NCI-H2227 (cell line): ENCODE measurements around the gene TNP1.

Source experiments
- DNase-seq: peaks from one replicate; lab custom pipeline; 2025; ENCODE audit not compliant: unreplicated experiment; lab: John Stamatoyannopoulos, UW

Gene TNP1

GRCh38 chr2:216859944-216860343 lies at the start of gene TNP1:
TNP1 (minus strand) TSS chr2:216860064; CDS start chr2:216860034, 30 bp downstream.
- DNase-seq: no peak

GRCh38 chr2:216908300-216908699 lies 48.4 kb upstream of the TNP1 start:
- peak; percentile 94 for DNase-seq

- no peak for DNase-seq
These were observed 45.9 kb upstream of the TNP1 start for GRCh38 chr2:216905649-216906329.

- no peak for DNase-seq
These were observed 45.1 kb upstream of the TNP1 start for GRCh38 chr2:216904974-216905373.

- DNase-seq: no peak
These were observed 44.7 kb upstream of the TNP1 start for GRCh38 chr2:216904554-216904953.

GRCh38 chr2:216903470-216903869 lies 43.6 kb upstream of the TNP1 start:
- DNase-seq: no peak

- no peak for DNase-seq
These were observed 41.4 kb upstream of the TNP1 start for GRCh38 chr2:216901273-216901672.

GRCh38 chr2:216900406-216900805 lies 40.5 kb upstream of the TNP1 start:
- no peak for DNase-seq

- DNase-seq: no peak
These were observed 37.8 kb upstream of the TNP1 start for GRCh38 chr2:216897561-216898203.

- DNase-seq: no peak
These were observed 30.3 kb upstream of the TNP1 start for GRCh38 chr2:216890138-216890537.

- no peak for DNase-seq
These were observed 29.2 kb upstream of the TNP1 start for GRCh38 chr2:216888887-216889622.

- no peak for DNase-seq
These were observed 28.2 kb upstream of the TNP1 start for GRCh38 chr2:216888081-216888480.

GRCh38 chr2:216887138-216887537 lies 27.3 kb upstream of the TNP1 start:
- no peak for DNase-seq

GRCh38 chr2:216885117-216885553 lies 25.3 kb upstream of the TNP1 start:
- DNase-seq: no peak

- DNase-seq: no peak
These were observed 24.5 kb upstream of the TNP1 start for GRCh38 chr2:216884347-216884746.

GRCh38 chr2:216882876-216883275 lies 23.0 kb upstream of the TNP1 start:
- DNase-seq: no peak

- no peak for DNase-seq
These were observed 21.5 kb upstream of the TNP1 start for GRCh38 chr2:216881411-216881810.

GRCh38 chr2:216880509-216881184 lies 20.8 kb upstream of the TNP1 start:
- DNase-seq: no peak

- no peak for DNase-seq
These were observed 20.1 kb upstream of the TNP1 start for GRCh38 chr2:216879727-216880508.

- DNase-seq: no peak
These were observed 18.2 kb upstream of the TNP1 start for GRCh38 chr2:216878072-216878471.

- no peak for DNase-seq
These were observed 17.2 kb upstream of the TNP1 start for GRCh38 chr2:216877085-216877484.
